GM21619 (cell line): ENCODE data around the gene SEL1L.
"Not testable (repeated sequence)": the region's sequence is repeated elsewhere in the genome, so short reads cannot be mapped to it uniquely, and the experiment has no call there.

Experiments used
- ATAC-seq: cut with Tn5 transposase; IDR thresholded peaks from one replicate; pipeline ENCODE4 v1.9.1; 2021; ENCODE audit not compliant: unreplicated experiment

SEL1L gene

GRCh38 chr14:81529391-81529790 lies 4.3 kb downstream of the SEL1L start:
- ATAC-seq, result no peak

DNA sequence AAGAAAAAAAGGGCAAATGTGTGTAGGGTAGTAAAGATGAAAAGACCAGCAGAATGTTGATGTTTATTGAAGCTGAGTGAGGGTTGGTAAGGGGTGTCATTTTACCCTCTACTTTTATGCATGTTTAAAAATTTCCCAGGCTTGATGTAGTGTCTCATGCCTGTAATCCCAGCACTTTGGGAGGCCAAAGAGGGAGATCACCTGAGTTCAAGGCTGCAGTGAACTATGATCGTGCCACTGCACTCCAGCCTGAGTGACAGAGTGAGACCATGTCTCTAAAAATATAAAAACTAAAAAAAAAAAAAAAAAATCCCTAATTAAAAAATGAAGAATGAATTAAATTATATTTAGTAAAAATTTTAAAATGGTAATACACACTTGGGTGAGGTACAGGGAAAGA lies 8.5 kb downstream of the SEL1L start:
- ATAC-seq, result no peak

DNA sequence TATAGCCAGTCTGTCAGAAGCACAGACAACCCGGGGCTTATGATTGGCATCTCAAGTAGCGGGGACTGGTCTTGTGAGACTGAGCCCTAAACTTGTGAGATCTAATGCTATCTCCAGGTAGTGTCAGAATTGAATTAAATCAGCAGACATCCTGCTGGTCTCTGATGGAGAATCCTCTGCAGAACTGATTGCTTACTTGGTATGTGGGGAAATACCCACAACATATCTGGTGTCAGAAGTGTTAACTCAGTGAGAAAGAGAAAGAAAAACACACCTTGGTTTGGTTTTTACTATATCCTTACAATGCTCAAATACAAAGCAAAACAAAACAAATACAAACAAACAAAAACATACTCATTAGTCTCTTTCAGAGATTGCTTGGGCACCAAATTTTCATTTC lies 10.0 kb downstream of the SEL1L start:
- peak; percentile 70 for ATAC-seq

DNA sequence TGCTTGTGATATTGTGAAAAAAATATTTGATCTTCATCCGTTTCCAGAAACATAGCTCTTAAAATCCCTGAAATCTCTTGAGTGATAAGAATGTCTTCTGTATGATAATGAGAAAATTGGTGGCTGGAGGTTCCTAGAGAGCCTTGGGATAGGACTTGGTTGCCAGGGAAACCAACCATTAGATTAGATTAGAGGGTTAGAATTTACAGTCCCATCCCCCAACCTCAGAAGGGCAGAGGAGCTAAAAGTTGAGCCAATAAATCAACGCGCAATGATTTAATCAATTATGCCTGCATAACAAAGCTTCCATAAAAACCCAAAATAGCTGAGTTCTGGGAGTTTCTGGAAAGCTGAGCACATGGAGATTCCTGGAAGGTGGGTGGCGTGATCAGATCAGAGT lies 10.6 kb downstream of the SEL1L start:
- ATAC-seq, result no peak

DNA sequence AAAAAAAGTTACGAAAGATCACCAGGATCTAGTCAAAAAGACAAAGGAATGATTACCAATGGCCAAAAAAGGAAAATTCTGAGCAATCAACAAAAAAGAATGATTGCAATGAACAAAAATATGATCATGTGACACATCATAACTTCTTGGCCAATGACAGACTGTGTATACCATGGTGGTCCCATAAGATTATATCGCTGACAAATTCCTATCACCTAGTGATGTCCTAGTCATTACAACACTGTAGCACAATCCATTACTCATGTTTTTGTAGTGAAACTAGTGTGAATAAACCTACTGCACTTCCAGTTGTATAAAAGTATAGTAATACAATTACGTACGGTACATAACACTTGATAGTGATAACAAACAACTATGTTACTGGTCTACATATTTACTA lies 12.3 kb downstream of the SEL1L start:
- no peak for ATAC-seq

GRCh38 chr14:81519200-81520011 lies 14.2 kb downstream of the SEL1L start:
- ATAC-seq, result peak; percentile 86

DNA sequence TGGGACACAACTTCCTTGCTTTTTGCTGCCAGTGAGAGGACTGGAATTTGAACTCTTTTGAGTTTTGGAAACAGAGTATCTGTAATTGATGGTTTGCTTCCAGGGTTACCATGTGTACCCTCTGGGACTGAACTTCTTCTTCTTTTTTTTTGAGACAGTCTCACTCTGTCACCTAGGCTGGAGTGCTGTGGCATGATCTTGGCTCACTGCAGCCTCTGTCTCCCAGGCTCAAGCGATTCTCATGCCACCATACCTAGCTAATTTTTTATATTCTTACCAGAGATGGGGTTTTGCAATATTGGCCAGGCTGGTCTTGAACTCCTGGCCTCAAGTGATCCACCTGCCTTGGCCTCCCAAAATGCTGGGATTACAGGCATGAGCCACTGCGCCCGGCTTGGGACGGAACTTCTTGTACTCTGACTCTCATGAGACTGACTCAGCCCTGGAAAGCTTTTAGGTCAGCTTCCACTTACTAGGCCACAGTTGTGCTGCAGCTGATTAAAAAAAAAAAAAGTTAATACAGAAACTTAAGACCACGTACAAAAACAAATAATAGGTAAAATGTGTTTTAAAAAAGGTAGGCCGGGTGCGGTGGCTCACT lies 15.8 kb downstream of the SEL1L start:
- ATAC-seq, result no peak

DNA sequence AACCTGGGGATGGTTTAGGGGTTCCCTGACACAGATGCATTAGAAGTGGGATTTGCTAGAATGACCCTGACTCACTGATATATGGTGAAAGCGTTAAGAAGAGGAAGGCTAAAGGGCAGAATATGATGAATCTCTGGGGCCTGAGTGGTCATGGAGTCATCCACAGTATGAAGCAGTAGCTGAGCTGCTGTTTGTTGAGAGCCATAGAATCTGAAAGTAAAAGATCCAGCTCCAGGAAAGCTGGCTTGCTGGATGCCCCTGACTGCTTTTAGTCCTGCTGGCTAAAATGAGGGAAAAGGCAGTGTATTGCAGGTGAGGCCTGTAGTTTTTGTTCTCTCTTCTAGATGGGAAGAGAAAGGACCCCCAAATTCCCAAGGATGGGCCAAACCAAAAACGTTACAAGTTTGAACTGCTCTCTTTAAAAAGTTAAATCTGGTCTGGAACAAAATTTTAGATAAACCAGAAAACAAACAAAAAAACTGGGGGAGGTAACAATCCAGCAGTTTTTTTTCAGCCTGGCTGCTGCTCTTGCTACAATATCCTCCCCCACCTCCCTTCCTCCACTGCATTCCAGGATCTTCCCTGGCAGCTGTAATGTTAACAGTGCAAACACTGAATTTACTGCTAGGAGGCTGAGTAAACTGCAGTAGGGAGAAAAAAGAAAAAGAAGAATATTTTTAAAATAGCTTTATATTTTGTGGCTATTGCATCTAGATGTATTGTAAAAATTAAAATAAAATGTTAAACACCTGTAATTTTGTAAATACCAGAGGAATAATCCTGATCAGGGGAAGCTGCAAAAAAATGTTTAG lies 16.5 kb downstream of the SEL1L start:
- no peak for ATAC-seq

- ATAC-seq, result not testable (repeated sequence)
These were observed 17.7 kb downstream of the SEL1L start for GRCh38 chr14:81515927-81516326.

- not testable (repeated sequence) for ATAC-seq
These were observed 20.8 kb downstream of the SEL1L start for GRCh38 chr14:81512826-81513225.

GRCh38 chr14:81511111-81511904 lies 22.3 kb downstream of the SEL1L start:
- ATAC-seq, result no peak

- ATAC-seq, result no peak
These were observed 23.7 kb downstream of the SEL1L start for GRCh38 chr14:81509838-81510452.

GRCh38 chr14:81509321-81509720 lies 24.3 kb downstream of the SEL1L start:
- ATAC-seq, result no peak

GRCh38 chr14:81506487-81506886 lies 27.2 kb downstream of the SEL1L start:
- ATAC-seq, result no peak

- no peak for ATAC-seq
These were observed 28.8 kb downstream of the SEL1L start for GRCh38 chr14:81504864-81505263.

DNA sequence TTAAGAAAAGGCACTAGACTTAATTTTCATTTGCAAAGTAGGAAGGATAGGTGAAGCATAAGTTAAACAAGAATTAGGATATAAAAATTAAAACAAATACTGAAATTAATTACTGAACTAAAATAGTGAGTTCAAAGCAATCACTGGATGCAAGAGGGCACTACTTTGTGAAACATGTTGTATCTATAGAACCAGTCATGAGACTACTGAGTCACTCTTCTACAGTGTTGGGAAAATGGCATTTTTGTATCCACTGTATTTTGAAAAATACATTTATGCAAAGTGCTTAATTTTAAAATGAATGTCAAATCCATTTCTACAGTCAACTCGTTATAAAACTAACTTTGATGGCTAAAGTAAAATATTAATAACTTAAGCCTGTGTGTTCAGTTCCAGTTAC lies 47.9 kb downstream of the SEL1L start:
- ATAC-seq, result no peak

GRCh38 chr14:81485372-81485771 lies 48.3 kb downstream of the SEL1L start:
- ATAC-seq, result peak; percentile 66

DNA sequence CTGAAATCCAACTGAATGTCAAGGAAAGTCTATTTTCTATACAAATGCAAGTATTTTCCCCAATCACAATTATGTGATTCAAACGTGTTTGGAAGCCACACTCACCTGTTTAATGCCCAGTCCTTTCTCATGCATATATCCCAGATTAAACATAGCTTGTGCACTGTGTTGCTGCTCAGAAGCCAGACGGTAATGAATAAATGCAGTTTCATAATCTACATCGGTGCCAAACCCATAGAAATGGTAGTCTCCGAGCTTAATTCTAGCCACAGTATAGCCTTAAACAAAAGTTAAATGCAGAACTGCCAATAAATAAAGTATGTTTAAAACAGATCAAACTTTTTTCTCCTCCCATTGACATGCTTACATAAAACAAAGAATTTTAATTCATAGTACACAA lies 49.5 kb downstream of the SEL1L start:
- no peak for ATAC-seq

DNA sequence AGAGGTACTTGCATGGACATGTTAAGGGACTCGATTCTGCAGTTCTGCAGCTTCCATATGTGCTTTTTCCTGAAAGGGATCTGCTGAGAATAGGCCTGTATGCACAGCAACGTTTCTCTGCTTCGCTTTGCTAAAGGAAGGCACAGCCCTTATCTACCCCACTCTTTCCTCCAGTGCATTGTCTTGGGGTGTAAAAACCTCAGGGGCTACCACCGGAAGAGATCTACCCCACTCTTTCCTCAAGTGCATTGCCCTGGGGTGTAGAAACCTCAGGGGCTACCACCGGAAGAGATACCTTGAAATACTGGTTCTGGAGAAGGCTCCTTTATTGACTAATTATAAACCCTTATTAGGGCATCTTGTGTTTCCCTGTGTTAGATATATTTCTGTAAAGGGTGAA lies 52.9 kb downstream of the SEL1L start:
- ATAC-seq, result no peak

- ATAC-seq, result no peak
These were observed 55.2 kb downstream of the SEL1L start for GRCh38 chr14:81478446-81478845.

GRCh38 chr14:81476816-81477215 lies 56.8 kb downstream of the SEL1L start:
- no peak for ATAC-seq
